HL-60/S4 treated with retinoic acid at 250 ng/mL for 4 days and 3 days (cell line): Measurements from ENCODE around the gene PDE9A.

Experiments used
- in situ Hi-C: fragments of 300-500 bp; cut with MboI; formaldehyde crosslinking; loops from 2 replicates; pipeline ENCODE4 v1.7.0; 2022; ENCODE audit warnings: low sequenced_read_pairs

PDE9A gene

DNA sequence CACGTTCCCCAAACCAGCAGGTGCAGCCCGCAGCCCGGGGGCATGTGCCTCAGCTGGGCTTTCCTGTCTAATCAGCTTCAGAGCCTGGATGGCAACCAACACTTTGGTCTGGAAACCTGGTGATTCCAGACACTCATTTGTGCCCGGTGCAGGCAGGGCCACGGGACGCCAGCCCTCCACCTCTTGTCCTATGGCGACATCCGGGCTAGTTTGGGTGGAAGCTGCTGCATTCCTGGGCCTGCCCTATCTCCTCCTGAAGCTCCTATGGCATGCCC, 114.1 kb downstream of the PDE9A start:
- in situ Hi-C loops: no loop called here

DNA sequence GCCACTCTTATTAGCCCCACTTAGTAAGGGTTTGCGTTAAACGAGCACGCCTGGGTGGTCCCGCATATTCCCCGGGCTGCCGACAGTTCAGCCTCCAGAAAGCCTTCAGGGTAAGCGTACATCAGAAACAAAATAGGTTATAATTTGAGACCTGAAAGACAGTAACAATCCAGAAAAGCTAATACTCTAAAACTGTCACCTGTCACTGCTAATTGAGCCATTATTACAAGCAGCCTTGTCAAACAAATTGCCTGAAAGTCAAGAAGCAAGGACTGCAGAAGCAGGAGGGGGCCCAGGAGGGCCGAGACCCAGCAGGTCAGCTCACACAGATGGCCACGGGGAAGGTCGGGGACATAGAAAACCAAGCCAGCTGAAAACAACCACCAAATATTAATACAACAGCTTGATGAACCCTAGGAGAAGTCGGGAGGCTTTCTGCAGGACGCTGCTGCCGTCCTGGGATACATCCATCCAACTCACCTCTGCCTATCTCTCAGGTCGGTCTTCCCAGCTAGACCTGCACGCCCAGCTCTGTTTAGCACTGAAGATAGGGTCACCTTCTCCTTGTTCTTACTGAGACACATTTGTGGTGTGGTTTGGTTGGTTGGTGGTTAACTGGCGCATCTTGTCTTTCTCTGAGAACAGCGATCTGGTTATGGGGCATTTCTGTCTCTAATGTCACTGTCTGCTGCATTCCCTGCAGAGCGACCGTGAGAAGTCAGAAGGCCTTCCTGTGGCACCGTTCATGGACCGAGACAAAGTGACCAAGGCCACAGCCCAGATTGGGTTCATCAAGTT, 115.1 kb downstream of the PDE9A start:
- in situ Hi-C loops: no loop called here

DNA sequence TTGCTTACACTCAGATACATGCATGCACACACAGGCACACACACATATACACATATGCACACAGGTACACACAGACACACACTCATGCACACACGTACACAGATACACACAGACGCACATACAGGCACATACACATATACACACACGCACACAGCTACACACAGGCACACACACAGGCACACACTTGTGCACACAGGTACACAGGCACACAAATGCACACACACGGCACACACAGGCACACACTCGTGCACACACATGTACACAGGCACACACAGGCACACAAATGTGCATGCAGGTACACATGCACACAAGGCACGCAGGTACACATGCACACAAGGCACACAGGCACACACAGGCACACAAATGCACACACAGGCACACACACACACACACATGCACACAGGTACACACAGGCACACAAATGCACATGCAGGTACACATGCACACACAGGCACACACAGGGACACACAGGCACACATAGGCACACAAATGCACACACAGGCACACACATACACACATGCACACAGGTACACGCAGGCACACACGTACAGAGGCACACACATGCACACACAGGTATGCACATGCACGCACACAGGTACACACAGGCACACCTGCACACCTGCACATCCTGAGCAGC, 115.9 kb downstream of the PDE9A start:
- in situ Hi-C loops: no loop called here

DNA sequence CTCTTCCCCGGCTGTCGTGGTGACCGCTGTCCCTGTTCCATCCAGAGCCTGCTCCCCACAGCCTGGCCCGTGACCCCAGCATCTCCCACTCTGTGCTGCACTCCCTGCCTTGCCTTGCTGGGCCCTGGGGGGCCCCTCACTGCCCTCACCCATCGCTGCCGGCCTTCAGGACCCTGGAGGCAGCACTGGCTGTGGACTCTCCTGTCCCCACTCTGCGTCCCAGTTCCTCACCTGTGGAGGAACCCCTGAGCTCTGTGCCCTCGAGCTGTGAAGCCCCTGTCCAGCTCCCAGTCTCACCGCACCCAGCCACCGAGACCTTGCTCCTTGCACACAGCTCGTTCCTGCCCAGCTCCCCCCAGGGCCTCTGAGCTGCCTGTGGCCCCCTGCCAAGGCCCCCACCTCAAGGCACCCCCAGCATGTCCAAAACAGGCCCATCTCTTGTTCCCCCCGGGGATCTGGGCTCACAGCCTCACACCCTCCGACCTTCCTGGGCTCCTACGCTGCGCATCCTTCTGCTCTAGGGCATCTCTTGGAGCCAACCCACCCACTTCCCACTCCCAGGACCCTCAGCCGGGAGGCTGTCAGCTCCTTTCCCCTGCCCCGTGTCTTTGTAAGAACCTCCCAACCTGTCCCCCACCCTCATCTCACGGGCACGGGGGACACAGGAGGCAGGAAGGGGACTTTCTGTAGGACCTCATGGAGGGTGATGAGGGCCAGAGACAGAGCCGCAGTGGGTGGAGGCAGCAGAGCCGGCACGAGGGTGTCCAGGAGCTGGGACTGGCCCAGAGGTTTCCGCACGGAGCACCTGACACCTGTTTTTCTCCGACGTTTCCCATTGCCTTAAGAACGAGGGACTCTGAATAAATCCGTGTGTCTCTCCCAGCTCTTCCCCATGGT, 116.6 kb downstream of the PDE9A start:
- in situ Hi-C loops: no loop called here

DNA sequence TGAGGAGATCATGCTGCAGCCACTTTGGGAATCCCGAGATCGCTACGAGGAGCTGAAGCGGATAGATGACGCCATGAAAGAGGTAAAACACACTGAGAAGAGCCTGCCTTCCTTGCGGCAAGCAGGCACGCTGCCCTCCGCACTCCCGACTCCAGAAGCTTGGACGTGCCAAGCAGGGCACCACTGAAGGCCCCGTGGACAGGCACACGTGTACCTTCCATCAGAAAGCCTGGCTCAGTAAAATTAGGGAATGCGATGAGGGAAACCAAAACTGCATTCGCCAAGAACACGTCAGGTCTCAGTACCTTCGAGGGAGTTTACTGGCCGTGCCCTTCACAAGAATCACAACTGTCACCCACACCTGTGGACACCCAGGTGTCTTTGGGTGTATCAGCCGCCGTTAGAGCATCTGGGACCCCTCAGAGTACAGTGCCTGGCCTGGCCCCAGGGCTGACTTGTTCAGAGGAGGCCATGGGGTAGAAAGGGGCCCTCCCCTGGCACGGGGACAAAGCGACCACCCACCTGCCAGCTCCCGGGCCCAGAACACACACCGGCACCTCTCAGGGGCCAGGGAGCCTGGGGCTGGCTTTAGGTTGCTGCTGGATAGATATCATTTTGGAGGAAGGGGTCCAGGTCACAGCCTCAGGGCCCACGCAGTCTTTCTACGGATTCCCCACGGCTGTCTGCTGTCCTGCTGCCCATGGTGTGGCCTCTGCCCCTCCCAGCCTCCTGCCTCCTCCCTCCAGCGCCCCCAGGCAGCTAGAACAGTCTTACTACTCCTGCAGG, 117.5 kb downstream of the PDE9A start:
- in situ Hi-C loops: no loop called here

DNA sequence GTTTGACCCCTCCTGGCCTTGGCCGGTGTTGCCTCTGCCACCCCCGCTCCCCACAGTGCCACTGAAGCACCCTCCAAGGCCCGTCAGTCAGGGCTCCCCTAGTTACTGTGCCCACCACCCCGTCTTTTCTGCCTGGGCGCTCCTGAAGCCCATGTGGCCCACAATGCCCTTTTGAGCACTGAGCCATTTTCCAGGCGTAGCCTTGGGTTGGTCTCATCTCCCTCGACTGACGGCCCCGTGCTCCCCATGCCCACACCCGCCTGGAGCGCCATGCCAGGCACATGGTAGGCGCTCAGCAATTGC, 118.0 kb downstream of the PDE9A start:
- in situ Hi-C loops: no loop called here

DNA sequence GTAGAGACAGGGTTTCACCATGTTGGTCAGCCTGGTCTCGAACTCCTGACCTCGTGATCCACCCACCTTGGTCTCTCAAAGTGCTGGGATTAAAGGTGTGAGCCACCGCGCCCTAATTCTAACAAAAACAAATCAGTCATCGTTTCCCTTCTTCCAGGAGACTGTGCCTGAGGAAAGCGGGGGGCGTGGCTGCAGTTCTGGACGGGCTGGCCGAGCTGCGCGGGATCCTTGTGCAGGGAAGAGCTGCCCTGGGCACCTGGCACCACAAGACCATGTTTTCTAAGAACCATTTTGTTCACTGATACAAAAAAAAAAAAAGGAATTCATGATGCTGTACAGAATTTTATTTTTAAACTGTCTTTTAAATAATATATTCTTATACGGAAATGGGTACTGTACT, 121.7 kb downstream of the PDE9A start:
- in situ Hi-C loops: no loop called here

DNA sequence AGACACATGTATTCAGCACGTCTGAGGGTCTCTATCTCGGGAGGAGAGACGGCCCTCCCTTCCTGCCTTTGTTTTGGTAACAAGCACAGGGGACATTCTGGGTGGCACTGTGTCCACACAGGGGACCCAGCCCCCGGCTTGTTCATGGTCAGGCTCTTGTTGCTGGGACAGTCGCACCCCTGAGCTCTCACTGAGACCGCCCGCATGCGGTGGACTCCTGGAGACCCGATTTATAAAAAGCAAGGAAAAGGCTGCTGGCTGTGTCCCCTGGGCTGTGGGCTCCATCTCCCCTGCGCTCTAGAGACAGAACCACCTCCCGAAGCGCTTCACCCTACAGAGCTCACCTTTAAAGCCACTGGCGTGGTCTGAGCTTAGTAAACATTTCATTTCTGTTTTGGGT, 122.5 kb downstream of the PDE9A start:
- in situ Hi-C loops: no loop called here

DNA sequence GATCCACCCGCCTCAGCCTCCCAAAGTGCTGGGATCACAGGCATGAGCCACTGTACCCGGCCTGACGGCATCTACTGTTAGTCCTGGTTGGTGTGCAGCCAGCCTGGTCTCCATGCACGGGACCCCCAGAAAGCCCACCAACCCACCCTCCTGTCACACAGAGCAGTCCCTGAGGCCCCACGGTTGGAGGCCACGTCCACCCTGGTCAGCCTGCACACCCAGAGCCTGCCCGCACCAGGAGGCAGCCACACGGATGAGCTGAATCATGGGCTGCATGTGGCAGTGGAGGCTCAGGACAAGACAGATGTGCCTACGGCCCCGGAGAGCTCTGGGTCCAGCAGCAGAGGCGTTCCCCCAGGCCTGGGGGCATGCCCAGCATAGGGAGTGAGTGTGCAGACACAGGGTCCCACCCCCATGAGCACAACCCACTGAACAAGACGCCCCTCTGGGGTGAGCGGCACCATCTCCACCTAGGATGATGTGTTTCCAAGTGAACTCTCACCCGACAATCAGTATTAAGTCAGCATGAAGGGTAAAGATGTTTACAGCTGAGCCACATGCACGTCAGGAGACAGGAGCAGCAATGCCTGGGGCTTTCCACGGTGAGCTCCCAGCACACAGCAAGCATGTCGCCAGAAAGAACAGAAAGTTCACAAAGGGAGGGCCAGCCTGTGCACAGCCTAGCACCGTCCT, 123.8 kb downstream of the PDE9A start:
- in situ Hi-C loops: no loop called here

DNA sequence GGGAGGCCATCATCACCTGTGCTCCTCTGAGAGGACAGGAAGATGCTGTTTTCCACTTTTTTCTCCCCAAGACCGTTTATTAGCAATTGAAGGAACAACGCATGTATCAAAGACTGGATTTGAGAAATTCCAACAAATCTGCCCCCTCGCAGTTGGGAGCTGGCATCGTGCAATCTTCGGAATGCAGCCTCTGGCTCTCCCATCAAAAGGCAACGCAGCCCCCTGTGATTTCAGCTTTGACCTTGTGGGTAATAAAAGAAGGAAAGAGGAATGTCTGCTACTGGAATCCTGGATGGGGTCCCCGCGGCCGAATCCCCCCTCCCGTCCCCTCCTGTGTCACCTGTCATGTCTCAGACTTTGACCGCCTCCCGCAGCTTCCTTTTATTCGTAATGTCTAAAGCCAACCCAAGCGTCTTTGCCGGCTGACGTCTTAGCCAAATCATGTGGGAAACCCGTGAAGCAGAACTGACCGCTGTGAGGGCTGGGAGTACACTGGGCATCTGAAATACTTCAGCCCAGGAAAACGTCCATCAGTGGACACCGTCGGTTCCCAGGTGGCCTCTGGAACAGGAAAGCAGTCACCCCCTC, 124.4 kb downstream of the PDE9A start:
- in situ Hi-C loops: no loop called here

DNA sequence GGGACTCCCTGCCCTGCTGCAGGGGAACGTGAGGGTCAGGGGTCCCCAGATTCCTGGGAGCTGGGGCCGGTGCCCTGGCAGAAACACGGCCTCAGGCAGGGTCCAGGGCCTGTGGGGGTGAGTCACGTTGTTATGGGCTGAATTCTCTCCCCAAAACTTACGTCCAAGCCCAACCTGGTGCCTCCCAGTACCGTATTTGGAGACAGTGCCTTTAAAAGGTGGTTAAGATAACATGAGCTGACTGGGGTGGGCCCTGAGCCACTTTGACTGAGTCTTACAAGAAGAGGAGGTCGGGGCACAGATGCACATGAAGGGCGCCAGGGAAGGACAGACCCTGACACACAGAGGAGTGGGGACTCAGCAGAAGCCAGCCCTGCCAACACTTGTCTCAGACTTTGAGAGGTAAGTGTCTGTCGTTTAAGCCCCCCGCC, 126.0 kb downstream of the PDE9A start:
- in situ Hi-C loops: no loop called here

DNA sequence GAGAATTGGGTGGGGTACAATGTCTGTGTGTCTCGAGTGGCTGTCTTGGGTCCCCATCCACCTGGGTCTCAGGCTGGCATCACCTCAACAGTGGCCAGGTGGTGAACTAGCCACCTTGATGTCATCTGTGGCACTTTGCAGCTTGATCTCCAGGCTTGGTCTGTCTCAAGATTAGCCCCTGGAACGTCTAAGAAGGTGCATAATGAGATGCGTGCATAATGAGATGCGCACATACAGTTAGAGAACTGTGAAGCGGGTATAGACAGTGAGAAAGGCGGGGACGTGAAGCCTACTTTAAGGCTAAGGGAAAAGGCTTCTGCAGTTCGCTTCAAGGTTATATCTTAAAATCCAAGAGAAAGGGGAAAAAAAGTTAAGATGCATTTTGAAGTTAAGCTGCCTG, 127.2 kb downstream of the PDE9A start:
- in situ Hi-C loops: no loop called here

DNA sequence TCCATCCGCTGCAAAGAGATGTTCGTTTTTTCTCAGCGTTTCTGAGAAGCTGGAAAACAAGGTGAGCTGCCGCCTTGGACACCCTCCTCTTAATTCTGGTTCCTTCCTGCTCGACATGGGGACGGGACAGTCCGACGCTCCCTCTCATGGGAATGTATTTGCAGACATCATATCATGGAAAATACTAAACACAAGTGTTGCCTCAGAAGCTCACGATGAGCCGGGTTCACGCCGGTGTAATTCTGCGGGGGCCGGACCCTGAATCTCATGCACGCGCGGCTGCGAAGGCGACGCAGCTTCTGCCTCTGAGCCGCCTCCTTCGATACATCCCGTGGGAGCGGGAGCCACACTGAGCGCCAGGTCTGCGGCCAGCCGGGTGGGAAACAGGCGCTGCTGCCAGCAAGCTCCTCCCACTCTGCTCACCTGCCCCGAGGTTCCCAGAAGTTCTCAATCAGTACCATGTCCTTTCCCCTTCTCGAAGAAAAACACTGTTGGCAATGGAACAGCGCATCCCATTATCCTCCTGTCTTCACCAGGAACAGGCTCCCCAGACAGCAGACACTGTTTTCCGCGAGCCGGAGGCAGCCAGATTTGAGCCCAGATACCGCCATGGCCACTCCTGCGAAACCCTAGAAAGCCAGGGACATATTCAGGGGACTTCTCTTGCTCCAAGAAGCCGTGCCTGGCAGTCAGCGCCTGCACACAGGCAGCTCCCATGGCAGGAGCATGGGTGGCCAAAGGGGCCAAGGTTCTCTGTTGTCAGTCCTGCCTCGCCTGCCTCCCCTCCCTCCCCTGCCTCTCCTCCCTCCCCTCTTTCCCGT, 127.9 kb downstream of the PDE9A start:
- in situ Hi-C loops: no loop called here

DNA sequence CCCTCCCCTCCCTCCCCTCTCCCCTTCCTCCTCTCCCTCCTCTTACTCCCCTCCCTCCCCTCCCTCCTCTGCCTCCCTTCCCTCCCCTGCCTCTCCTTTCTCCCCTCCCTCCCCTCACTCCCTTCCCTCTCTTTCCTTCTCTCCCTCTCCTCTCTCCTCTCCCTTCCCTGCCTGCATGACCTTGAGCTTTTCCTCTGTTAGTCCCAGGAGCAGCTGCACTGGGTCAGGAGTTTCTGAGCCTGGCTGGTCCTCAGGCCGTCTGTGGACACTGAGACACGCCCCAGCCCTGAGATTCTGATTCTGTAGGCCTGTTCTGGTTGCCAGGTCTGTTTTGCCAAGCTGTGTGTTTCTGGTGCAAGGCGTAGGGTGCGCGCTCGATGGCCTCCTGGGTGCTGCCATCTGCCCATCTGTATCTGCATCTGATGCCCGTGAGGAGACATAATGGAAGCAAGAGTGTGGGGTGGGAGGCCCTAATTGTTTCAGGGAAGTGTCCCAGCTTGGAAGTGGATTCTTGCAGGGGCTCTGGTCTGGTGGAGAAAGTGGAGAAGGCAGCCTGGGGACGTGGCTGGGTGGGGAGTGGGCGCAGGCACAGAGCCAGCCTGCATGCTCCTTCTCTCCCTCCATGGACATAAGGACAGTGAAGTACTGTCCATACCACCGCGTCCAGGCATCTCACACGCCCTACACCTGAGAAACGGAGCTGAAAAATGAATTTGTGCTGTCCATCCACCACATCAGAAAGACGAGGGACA, 128.7 kb downstream of the PDE9A start:
- in situ Hi-C loops: no loop called here

DNA sequence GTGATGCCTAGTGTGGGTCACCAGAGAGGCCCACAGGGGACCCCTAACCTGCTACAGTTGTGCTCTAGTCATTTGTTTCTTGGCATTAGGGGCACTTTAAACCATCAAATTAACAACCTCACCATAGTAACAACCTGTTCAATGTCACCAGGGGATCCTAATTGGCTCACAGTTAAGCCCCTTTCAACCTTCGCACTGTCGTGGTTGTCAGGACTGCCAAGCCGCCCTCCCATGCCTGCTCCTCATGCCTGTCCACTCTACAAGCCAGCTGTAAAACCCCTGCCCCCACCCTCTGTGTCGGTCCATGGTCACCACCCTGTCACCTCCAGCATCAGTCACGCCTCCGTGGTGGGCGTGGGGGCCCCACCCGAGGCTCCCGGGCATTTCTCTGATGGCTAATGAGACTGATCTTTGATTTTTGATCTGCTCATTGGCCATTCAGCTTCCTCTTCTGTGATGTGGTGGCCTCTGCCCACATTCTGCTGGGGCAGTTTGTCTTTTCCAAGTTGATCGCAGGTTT, 129.4 kb downstream of the PDE9A start:
- in situ Hi-C loops: no loop called here

DNA sequence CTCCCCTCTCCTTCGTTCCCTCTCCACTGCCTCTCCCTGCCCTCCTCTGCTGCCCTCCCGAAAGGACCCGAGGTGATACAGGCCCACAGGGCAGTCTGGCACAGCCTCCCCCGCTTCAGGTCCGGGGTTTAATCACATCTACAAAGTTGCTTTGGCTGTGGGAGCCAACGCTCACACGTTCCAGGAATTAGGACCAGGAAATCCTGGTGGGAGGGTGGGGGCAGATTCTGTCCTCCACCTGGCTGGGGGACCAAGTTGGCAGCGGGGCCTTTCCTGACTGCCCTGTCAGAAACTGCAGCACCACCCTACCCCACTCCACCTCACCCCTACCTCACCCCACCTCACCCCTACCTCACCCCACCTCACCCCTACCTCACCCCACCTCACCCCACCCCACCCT, 130.9 kb downstream of the PDE9A start:
- in situ Hi-C loops: no loop called here

DNA sequence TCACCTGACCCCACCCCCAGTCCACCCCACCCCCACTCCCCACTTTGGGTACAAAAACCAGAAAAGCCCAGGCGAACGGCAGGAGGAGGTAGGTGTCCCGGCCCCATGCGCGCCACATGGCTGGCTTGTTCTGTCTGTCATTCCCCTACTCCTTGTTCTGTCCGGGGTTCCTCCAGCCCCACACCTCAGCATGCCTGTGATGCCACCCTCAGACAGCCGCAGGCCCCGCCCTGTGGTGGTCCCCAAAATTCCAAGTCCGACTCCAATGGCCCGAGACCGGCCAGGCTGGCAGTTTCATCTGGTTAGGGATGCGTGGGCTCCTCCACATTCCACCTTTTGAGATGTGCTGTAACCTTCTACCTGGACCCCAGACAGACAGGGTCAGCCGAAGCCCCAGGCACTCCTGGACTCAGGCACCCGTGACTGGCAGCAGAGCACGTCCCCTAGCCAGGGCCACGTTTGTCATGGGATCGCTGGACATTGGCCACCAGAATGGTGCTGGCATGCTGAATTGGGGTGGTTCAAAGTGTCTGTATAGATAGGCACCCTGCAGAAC, 131.6 kb downstream of the PDE9A start:
- in situ Hi-C loops: no loop called here
